Heart left ventricle (tissue), 16 donors: ENCODE data around the gene EVC2. TPM values are rescaled to one million over a fixed set of nuclear protein-coding genes. Genes with fewer than 3 reads are reported as not detected.

Experiments
- ATAC-seq, 4 donors: fragments of 200-7000 bp; cut with Tn5 transposase; one replicate each; pipeline ENCODE4 v1.9.1; 2020 to 2022; ENCODE audit warnings: moderate library complexity in 4 of 4, mild to moderate bottlenecking in 3 of 4, moderate number of reproducible peaks in 1 of 4
- DNase-seq, 5 donors: peaks; one replicate each; pipeline ENCODE4 v3.0.0-alpha.2; 2020
- H3K27ac ChIP-seq, 12 donors: fragments of 200-600 bp; sonication (generic) in 4 of 12; one replicate each; pipeline versions ENCODE4 v1.5.0 to v1.8.0; 2016 to 2022; ENCODE audit warnings: mild to moderate bottlenecking in 2 of 12
- H3K27me3 ChIP-seq, 9 donors: fragments of 200-600 bp; sonication (generic) in 2 of 9; one replicate each; pipeline versions ENCODE4 v1.5.1 to v1.8.0; 2016 to 2022; ENCODE audit warnings: mild to moderate bottlenecking in 3 of 9
- H3K36me3 ChIP-seq, 9 donors: fragments of 200-600 bp; sonication (generic) in 2 of 9; one replicate each; pipeline versions ENCODE4 v1.5.0 to v1.8.0; 2018 to 2022; ENCODE audit warnings: mild to moderate bottlenecking in 2 of 9
- H3K4me1 ChIP-seq, 12 donors: fragments of 200-600 bp; sonication (generic) in 4 of 12; one replicate each; pipeline versions ENCODE4 v1.5.0 to v1.8.0; 2016 to 2022; ENCODE audit warnings: mild to moderate bottlenecking in 3 of 12
- H3K4me3 ChIP-seq, 12 donors: fragments of 200-600 bp; sonication (generic) in 4 of 12; one replicate each; pipeline versions ENCODE4 v1.5.0 to v1.8.0; 2017 to 2022; ENCODE audit warnings: mild to moderate bottlenecking in 9 of 12, moderate library complexity in 4 of 12
- H3K9me3 ChIP-seq, 12 donors: fragments of 200-600 bp; sonication (generic) in 4 of 12; one replicate each; pipeline versions ENCODE4 v1.5.0 to v1.8.0; 2016 to 2022; ENCODE audit warnings: mild to moderate bottlenecking in 1 of 12
- POLR2A ChIP-seq, 2 donors: fragments of 450-650 bp; IDR thresholded peaks; one replicate each; pipeline ENCODE4 v1.6.1; 2017; ENCODE audit warnings: antibody characterized with exemption in 2 of 2, mild to moderate bottlenecking in 2 of 2, moderate library complexity in 2 of 2
- WGBS, 4 donors: extraction: QIAGEN DNeasy Blood & Tissue Kit in 2 of 4; methylation state at CpG; one replicate each; pipeline versions ENCODE4 v1.1.5 to v1.1.7; 2013 to 2018; 5-methylcytosine and 5-hydroxymethylcytosine counted together
- intact Hi-C, 10 donors: fragments of 100-400 bp; cut with DNase I; formaldehyde crosslinking; loops; one replicate each; pipeline versions ENCODE4 v1.11.1 to v1.14.2; 2022
- polyA plus RNA-seq, 2 donors: library from polyadenylated mRNA; stranded (reverse); fragments of 200-250 nt; gene quantifications; one replicate each; pipeline ENCODE4 v1.2.3, GENCODE V29; 2013
- total RNA-seq, 9 donors: library from RNA; depleted of rRNA in 2 of 9; stranded (reverse); fragments of >200 nt in 2 of 9; fragmentation: NEBNext Ultra II Directional in 3 of 9; extraction: Animal tissue kit (Norgen Biotek cat#: 25700) in 3 of 9; gene quantifications; one replicate each; pipeline versions ENCODE4 v1.1.0 to v1.2.4, GENCODE V29; 2016 to 2023
- TF ChIP-seq, protein P1 (sequence below), 12 donors: fragments of 200-600 bp; sonication (generic) in 4 of 12; IDR thresholded peaks; one replicate each; pipeline versions ENCODE4 v1.5.0 to v1.8.0; 2018 to 2022; ENCODE audit warnings: antibody characterized with exemption in 12 of 12, mild to moderate bottlenecking in 5 of 12
- donor health status: ischemic (EF 13 %, LVEDD 7.1; RV severe dilation, severe dysfunction).
- donor health status: healthy with polysubstance abuse.
- donor health status: DM: no; HTN: yes; CAD: no.
- donor health status: DM: no; HTN: no; CAD: no.
- donor health status: ischemic (EF 25% LVEDD 6.9; RV normal size, moderate dysfunction).
- donor health status: ischemic (EF 25% LVEDD 5.7; RV mildly dilated, moderate dysfunction).
- donor health status: healthy.
- donor health status: DM: yes; HTN: yes; CAD: no.
- donor health status: ischemic (EF 35%, LVEDD 5.7; RV mildly dilated, moderate dysfunction).
- donor health status: nonischemic (EF 11% LVEDD 7.7; RV severe dilation, severe dysfunction).
- donor health status: DM: yes; HTN: yes; CAD: no.
- donor health status: PGD.
- donor health status: ischemic (EF 29% LVEDD 5.4; RV normal size, mild dysfunction).
- donor health status: nonischemic (EF 23%, LVEDD 6.1; RV moderate dilation, normal function).

EVC2 gene
- total and polyA plus RNA-seq, 11 donors = 0.46 to 3.1 (median 0.95) TPM

DNA sequence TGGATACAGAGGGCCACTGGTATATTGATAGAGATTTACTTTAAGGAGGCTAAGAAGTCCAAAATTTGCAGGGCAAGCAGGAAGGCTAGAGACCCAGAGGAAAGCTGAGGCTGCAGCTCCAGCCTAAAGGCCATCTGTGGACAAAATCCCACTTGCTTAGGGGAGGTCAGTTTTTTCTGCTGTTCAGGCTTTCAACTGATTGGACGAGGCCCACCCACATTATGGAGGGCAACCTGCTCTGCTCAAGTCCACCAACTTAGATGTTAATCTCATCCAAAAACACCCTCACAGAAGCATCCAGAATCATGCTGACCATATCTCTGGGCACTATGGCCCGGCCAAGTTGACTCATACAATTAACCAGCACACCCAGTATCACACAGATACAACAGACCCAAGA, 176.3 kb downstream of the EVC2 start:
- Histone ChIP-seq H3K27me3 (no peaks in the 10 kb centered on the region), H3K36me3 (no peaks in the 10 kb centered on the region), H3K4me1 (no peaks in the 10 kb centered on the region), H3K27ac (no peak overlapping the region), H3K9me3 (peaks cover 0 to 8% (median 0%) of the 10 kb centered on the region in 12 donors), H3K4me3 (no peak overlapping the region)
- no peak for TF ChIP-seq POLR2A (IDR thresholded peaks at IDR 0.05)
- TF ChIP-seq, protein P1, sequence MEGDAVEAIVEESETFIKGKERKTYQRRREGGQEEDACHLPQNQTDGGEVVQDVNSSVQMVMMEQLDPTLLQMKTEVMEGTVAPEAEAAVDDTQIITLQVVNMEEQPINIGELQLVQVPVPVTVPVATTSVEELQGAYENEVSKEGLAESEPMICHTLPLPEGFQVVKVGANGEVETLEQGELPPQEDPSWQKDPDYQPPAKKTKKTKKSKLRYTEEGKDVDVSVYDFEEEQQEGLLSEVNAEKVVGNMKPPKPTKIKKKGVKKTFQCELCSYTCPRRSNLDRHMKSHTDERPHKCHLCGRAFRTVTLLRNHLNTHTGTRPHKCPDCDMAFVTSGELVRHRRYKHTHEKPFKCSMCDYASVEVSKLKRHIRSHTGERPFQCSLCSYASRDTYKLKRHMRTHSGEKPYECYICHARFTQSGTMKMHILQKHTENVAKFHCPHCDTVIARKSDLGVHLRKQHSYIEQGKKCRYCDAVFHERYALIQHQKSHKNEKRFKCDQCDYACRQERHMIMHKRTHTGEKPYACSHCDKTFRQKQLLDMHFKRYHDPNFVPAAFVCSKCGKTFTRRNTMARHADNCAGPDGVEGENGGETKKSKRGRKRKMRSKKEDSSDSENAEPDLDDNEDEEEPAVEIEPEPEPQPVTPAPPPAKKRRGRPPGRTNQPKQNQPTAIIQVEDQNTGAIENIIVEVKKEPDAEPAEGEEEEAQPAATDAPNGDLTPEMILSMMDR (IDR thresholded peaks at IDR 0.05) = no peak
- intact Hi-C loops = no loop called here
- DNase-seq (no peak), ATAC-seq (no peak)
- WGBS, 4 donors = 89 to 100% (median 95%) methylated on average over 2 of the region's 2 CpGs

DNA sequence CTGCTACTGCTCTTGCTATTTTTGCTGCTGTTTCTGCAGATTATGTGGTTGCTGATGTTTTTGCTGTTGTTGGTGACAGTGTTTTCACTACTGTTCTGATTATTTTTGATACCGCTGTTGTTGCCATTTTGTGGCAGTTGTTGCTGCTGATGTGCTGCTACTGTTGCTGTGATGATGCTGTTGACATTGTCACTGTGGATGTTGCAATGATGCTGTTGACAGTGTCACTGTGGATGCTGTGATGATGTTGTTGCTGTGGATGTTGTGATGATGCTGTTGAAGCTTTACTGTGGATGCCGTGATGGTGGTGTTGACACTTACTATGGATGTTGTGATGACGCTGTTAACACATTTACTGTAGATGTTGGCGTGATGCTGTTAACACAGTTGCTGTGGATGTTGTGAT, 180.3 kb downstream of the EVC2 start:
- intact Hi-C loops = no loop called here
- peaks cover 0 to 11% (median 0%) of the 10 kb centered on the region in 12 donors for H3K4me1 ChIP-seq
- no peak overlapping the region for H3K4me3 ChIP-seq
- ATAC-seq = no peak
- H3K9me3 ChIP-seq = peaks cover 0 to 7% (median 0%) of the 10 kb centered on the region in 12 donors
- DNase-seq = no peak
- no peak overlapping the region for H3K27ac ChIP-seq
- 91 to 97% (median 94%) methylated on average over 4 of the region's 4 CpGs for WGBS, 4 donors
- no peak for TF ChIP-seq POLR2A (IDR thresholded peaks at IDR 0.05)
- TF ChIP-seq, protein P1 (IDR thresholded peaks at IDR 0.05) = no peak
- H3K36me3 ChIP-seq = no peaks in the 10 kb centered on the region
- H3K27me3 ChIP-seq = no peaks in the 10 kb centered on the region

DNA sequence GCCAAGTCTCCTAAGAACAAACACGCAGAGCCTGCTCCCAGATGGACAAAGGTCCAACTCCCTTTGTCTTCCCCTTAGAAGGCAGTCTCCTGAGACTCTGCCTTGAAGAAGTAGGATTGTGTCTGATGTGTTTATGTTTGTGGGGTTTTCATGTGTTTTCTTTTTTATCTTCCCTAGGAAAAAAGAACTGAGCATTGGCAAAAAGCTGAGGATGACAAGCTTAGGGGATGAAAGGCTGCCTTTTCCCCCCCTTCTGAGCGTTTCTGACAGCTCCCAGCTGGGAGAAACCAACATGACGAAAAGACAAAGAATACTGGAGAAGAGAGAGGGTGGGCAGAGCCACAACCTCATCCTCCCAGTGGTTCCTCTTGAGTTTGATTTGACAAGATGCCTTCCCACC, 181.1 kb downstream of the EVC2 start:
- H3K27ac ChIP-seq = no peak overlapping the region
- WGBS, 4 donors = 31 to 44% (median 37%) methylated on average over 3 of the region's 3 CpGs

DNA sequence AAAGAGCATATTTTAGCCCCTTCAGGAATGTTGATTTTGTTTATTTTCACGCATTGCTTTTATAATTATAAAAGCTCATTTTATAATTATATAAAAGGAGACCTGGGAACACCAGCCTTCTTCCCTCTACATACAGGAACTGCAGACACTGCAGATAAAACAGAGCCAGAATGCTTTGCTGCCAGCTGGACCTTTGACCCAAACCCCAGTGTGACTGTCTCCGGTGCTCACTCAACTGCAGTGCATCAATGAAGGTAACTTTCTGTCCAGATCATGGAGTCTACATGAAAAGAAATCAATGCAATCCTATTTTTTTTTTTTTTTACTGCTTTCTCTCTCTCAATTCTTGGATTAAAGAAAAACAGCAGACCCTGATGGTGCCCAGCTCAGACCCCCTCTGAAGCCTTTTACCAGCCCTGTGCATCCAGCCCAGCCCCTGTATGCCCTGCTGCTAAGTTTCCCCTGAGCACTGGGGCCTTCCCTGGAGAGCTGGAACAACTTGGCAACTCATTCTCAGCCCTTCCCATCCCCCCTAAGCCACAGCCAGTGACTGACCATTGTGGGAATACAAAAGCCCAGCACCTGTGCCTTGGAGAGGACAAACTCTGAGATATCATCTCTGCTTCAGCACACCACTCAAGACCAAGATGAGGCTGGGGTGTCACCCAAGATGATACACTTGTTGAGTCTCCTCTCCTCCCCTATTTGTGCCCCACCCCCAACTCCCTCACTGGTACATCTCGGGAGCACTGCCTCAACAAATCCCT, 182.1 kb downstream of the EVC2 start:
- TF ChIP-seq POLR2A (IDR thresholded peaks at IDR 0.05) = no peak
- TF ChIP-seq, protein P1 (IDR thresholded peaks at IDR 0.05) = no peak
- Histone ChIP-seq H3K27ac (no peak overlapping the region), H3K4me3 (no peak overlapping the region), H3K27me3 (no peaks in the 10 kb centered on the region), H3K4me1 (peaks cover 0 to 11% (median 0%) of the 10 kb centered on the region in 12 donors), H3K36me3 (no peaks in the 10 kb centered on the region), H3K9me3 (peaks cover 0 to 7% (median 0%) of the 10 kb centered on the region in 12 donors)
- ATAC-seq (no peak), DNase-seq (no peak)
- intact Hi-C loops = no loop called here
- 62 to 69% (median 65%) methylated on average over 3 of the region's 3 CpGs for WGBS, 4 donors

More for the DNA sequence above, 181.1 kb downstream of the EVC2 start:
- Histone ChIP-seq H3K9me3 (peaks cover 0 to 7% (median 0%) of the 10 kb centered on the region in 12 donors), H3K27me3 (no peaks in the 10 kb centered on the region), H3K4me1 (peaks cover 0 to 11% (median 0%) of the 10 kb centered on the region in 12 donors), H3K4me3 (no peak overlapping the region), H3K36me3 (no peaks in the 10 kb centered on the region)
- TF ChIP-seq, protein P1 (IDR thresholded peaks at IDR 0.05) = no peak
- no peak for TF ChIP-seq POLR2A (IDR thresholded peaks at IDR 0.05)
- ATAC-seq = no peak
- DNase-seq = no peak
- intact Hi-C loops = no loop called here
